Erythroblast (primary cell): ENCODE data around the gene TSFM.

Source experiments
- GATA1 ChIP-seq: IDR thresholded peaks from 2 replicates; pipeline ENCODE4 v1.6.1; 2011; ENCODE audit warnings: low read depth, mild to moderate bottlenecking, control low read depth, low read length, moderate library complexity
- POLR2A ChIP-seq: IDR thresholded peaks from 2 replicates; pipeline ENCODE4 v1.6.1; 2011; ENCODE audit warnings: mild to moderate bottlenecking, low read length

GRCh38 chr12:57761391-57761998 is 21.1 kb upstream of the TSFM start:
- TF ChIP-seq POLR2A, result no peak
- TF ChIP-seq GATA1, result no peak
